Stimulated activated CD8-positive, alpha-beta memory T cell treated with anti-CD3 and anti-CD28 coated beads, Interleukin-4, amount 100 ng/mL, for 1 hour (primary cell): ENCODE results near the gene SHISA4.
"Not testable (repeated sequence)": the region's sequence is repeated elsewhere in the genome, so short reads cannot be mapped to it uniquely, and the experiment has no call there.

Source experiments
- DNase-seq, 2 donors: peaks; one replicate each; pipeline ENCODE4 v3.0.0-alpha.2; 2020; ENCODE audit warnings: low read depth in 2 of 2, low spot score in 1 of 2

The SHISA4 gene

GRCh38 chr1:201896951-201897391 is 8.3 kb downstream of the SHISA4 start:
- no peak for DNase-seq

- DNase-seq: no peak
Measured at GRCh38 chr1:201898240-201898894, 9.7 kb downstream of the SHISA4 start.

- DNase-seq: no peak
Measured at GRCh38 chr1:201898992-201899391, 10.3 kb downstream of the SHISA4 start.

GRCh38 chr1:201899683-201900429 is 11.2 kb downstream of the SHISA4 start:
- no peak for DNase-seq

- no peak for DNase-seq
Measured at GRCh38 chr1:201900476-201900875, 11.8 kb downstream of the SHISA4 start.

- not testable (repeated sequence) for DNase-seq
Measured at GRCh38 chr1:201901036-201901435, 12.3 kb downstream of the SHISA4 start.

- DNase-seq: no peak
Measured at GRCh38 chr1:201902198-201902597, 13.5 kb downstream of the SHISA4 start.

GRCh38 chr1:201903135-201903534 is 14.4 kb downstream of the SHISA4 start:
- DNase-seq: no peak

GRCh38 chr1:201904579-201904978 is 15.9 kb downstream of the SHISA4 start:
- DNase-seq: no peak

GRCh38 chr1:201905234-201905890 is 16.7 kb downstream of the SHISA4 start:
- DNase-seq: no peak

GRCh38 chr1:201906336-201906735 is 17.6 kb downstream of the SHISA4 start:
- no peak for DNase-seq

- DNase-seq: no peak
Measured at GRCh38 chr1:201907621-201908020, 18.9 kb downstream of the SHISA4 start.

GRCh38 chr1:201911826-201912571 is 23.3 kb downstream of the SHISA4 start:
- no peak for DNase-seq

GRCh38 chr1:201912832-201913231 is 24.1 kb downstream of the SHISA4 start:
- no peak for DNase-seq

GRCh38 chr1:201914456-201915235 is 25.9 kb downstream of the SHISA4 start:
- no peak for DNase-seq

- DNase-seq: no peak
Measured at GRCh38 chr1:201916649-201917249, 28.1 kb downstream of the SHISA4 start.

- DNase-seq: no peak
Measured at GRCh38 chr1:201917362-201918033, 28.8 kb downstream of the SHISA4 start.

GRCh38 chr1:201918343-201918742 is 29.6 kb downstream of the SHISA4 start:
- DNase-seq: no peak

- DNase-seq: no peak
Measured at GRCh38 chr1:201921952-201922558, 33.4 kb downstream of the SHISA4 start.

- no peak for DNase-seq
Measured at GRCh38 chr1:201925301-201925567, 36.5 kb downstream of the SHISA4 start.
